ENCODE results near the gene COL6A3.

Gene COL6A3

DNA sequence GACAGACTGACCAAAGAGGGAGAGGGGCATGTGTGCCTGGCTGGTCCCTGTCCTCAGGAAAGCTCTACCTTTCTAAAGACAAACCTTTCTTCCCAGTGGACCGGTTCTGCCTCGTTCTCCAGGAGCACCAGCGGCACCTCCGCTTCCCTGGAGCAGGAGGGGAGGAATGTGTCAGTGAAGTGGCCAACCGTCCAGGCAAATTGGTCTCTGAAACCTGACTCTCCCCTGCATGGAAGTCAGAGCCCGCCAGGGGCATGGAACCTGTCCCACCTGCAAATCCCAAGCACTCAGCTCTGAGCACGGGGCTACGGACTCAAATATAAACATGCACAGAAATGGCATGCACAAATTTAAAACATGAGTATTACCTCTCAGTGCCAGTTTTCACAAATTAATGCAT, 62.9 kb downstream of the COL6A3 start:
- H3K4me1 ChIP-seq (ENCODE audit: low read depth, poor library complexity, severe bottlenecking) = no peaks in the 10 kb centered on the region
- H3K36me3 ChIP-seq (ENCODE audit: insufficient read depth) = no peaks in the 10 kb centered on the region
- H3K4me2 ChIP-seq = no peak overlapping the region
- H3K4me3 ChIP-seq (IDR thresholded peaks at IDR 0.05; ENCODE audit: insufficient read depth, low read depth, low read length) = no peak overlapping the region
- H3K27ac ChIP-seq = no peak overlapping the region
- no peak overlapping the region for H3K9ac ChIP-seq
- no peaks in the 10 kb centered on the region for H3K79me2 ChIP-seq (ENCODE audit: insufficient read depth, low read depth)
- H3K27me3 ChIP-seq (ENCODE audit: insufficient read depth, low read depth) = no peaks in the 10 kb centered on the region
- H2AFZ ChIP-seq (ENCODE audit: low read depth) = no peak overlapping the region
- TF ChIP-seq, protein P1, sequence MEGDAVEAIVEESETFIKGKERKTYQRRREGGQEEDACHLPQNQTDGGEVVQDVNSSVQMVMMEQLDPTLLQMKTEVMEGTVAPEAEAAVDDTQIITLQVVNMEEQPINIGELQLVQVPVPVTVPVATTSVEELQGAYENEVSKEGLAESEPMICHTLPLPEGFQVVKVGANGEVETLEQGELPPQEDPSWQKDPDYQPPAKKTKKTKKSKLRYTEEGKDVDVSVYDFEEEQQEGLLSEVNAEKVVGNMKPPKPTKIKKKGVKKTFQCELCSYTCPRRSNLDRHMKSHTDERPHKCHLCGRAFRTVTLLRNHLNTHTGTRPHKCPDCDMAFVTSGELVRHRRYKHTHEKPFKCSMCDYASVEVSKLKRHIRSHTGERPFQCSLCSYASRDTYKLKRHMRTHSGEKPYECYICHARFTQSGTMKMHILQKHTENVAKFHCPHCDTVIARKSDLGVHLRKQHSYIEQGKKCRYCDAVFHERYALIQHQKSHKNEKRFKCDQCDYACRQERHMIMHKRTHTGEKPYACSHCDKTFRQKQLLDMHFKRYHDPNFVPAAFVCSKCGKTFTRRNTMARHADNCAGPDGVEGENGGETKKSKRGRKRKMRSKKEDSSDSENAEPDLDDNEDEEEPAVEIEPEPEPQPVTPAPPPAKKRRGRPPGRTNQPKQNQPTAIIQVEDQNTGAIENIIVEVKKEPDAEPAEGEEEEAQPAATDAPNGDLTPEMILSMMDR (conservative IDR thresholded peaks at IDR 0.05; ENCODE audit: low read depth, low read length) = no peak
- no peaks in the 10 kb centered on the region for H4K20me1 ChIP-seq (ENCODE audit: insufficient read depth)

DNA sequence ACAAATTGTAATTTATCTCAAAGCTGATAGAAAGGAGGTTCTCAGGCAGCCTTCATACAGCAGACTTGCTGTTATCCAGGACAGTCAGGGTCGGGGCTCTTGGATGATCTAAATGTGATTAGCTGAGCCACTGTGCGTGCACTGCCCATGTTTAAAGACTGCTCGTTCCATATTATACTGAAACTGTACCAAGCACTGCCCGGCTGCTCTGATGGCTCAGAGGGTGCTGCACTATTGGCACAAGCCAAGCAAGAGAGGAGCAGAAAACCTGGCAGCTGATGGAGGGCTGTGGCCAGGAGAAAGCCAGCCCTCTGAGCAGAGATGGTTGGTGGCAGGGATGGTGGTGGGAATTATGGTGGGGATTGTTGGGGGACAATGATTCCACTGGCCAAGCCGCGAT, 63.4 kb downstream of the COL6A3 start:
- Histone ChIP-seq H3K79me2 (ENCODE audit: insufficient read depth, low read depth) (no peaks in the 10 kb centered on the region), H2AFZ (ENCODE audit: low read depth) (no peak overlapping the region), H3K4me2 (no peak overlapping the region), H4K20me1 (ENCODE audit: insufficient read depth) (no peaks in the 10 kb centered on the region), H3K27me3 (ENCODE audit: insufficient read depth, low read depth) (no peaks in the 10 kb centered on the region), H3K27ac (no peak overlapping the region), H3K4me3 (IDR thresholded peaks at IDR 0.05; ENCODE audit: insufficient read depth, low read depth, low read length) (no peak overlapping the region), H3K4me1 (ENCODE audit: low read depth, poor library complexity, severe bottlenecking) (no peaks in the 10 kb centered on the region), H3K9ac (no peak overlapping the region), H3K36me3 (ENCODE audit: insufficient read depth) (no peaks in the 10 kb centered on the region)
- TF ChIP-seq, protein P1 (conservative IDR thresholded peaks at IDR 0.05; ENCODE audit: low read depth, low read length) = no peak

DNA sequence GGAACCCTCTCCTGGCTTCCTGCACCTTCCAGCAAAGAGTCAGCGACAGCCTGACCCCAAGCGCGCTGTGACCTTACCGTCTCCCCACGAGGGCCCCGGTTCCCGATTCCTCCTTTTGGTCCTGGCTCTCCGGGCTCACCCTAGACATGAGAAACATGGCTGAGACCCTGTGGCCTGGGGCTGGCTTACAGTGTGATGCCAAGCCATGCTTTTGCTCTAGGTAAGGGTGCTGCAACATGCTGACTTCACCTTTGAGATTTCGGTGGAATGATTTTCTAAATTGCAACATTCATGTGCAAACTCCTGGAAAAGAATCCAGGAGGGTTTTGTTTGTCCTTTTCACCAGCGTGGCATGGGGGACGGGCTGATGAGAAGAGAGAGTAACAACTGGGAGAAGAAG, 63.9 kb downstream of the COL6A3 start:
- Histone ChIP-seq H4K20me1 (ENCODE audit: insufficient read depth) (no peaks in the 10 kb centered on the region), H2AFZ (ENCODE audit: low read depth) (no peak overlapping the region), H3K9ac (no peak overlapping the region), H3K36me3 (ENCODE audit: insufficient read depth) (no peaks in the 10 kb centered on the region), H3K4me1 (ENCODE audit: low read depth, poor library complexity, severe bottlenecking) (no peaks in the 10 kb centered on the region), H3K27ac (no peak overlapping the region), H3K4me3 (IDR thresholded peaks at IDR 0.05; ENCODE audit: insufficient read depth, low read depth, low read length) (no peak overlapping the region), H3K79me2 (ENCODE audit: insufficient read depth, low read depth) (no peaks in the 10 kb centered on the region), H3K4me2 (no peak overlapping the region), H3K27me3 (ENCODE audit: insufficient read depth, low read depth) (no peaks in the 10 kb centered on the region)
- TF ChIP-seq, protein P1 (conservative IDR thresholded peaks at IDR 0.05; ENCODE audit: low read depth, low read length) = no peak

DNA sequence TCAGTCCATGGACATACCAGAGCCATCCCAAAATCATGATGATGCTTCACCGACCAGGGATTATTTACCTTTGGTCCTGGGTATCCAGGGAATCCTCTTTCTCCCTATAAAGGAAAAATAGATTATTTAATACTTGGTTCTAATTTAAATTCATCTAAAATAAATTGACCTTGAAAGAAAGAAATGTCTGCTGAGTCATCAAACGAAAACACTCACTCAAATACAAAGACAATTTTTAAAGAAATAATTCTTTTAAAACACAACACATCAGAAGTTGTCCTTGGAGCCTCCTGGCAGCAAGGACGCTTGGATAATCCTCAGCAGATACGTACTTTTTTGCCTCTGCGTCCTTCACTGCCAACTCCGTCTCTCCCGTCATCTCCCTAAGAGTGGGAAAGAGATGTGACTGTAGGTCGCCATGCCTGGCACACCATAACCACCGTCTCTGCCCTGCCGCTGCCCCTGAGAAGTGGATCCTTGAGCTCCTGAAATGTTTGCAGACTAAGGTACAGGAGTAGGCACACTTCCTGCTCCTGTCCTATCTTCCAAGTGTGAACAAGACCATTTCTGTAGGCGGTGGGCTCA, 65.6 kb downstream of the COL6A3 start:
- no peaks in the 10 kb centered on the region for H3K4me1 ChIP-seq (ENCODE audit: low read depth, poor library complexity, severe bottlenecking)
- H3K9ac ChIP-seq = no peak overlapping the region
- H2AFZ ChIP-seq (ENCODE audit: low read depth) = no peak overlapping the region
- no peak overlapping the region for H3K4me3 ChIP-seq (IDR thresholded peaks at IDR 0.05; ENCODE audit: insufficient read depth, low read depth, low read length)
- H3K27ac ChIP-seq = no peak overlapping the region
- H3K79me2 ChIP-seq (ENCODE audit: insufficient read depth, low read depth) = no peaks in the 10 kb centered on the region
- H3K27me3 ChIP-seq (ENCODE audit: insufficient read depth, low read depth) = no peaks in the 10 kb centered on the region
- TF ChIP-seq, protein P1 (conservative IDR thresholded peaks at IDR 0.05; ENCODE audit: low read depth, low read length) = no peak
- H4K20me1 ChIP-seq (ENCODE audit: insufficient read depth) = no peaks in the 10 kb centered on the region
- no peaks in the 10 kb centered on the region for H3K36me3 ChIP-seq (ENCODE audit: insufficient read depth)
- H3K4me2 ChIP-seq = no peak overlapping the region

Measured in KMS-11 (cell line).